HCT116 (cell line): ENCODE results near the gene ZNF177. TPM values are rescaled to one million over a fixed set of nuclear protein-coding genes. Genes with fewer than 3 reads are reported as not detected.

Source experiments
- ATAC-seq: fragments of 200-7000 bp; cut with Tn5 transposase; 2 replicates; pipeline ENCODE4 v1.9.1; 2020; ENCODE audit warnings: mild to moderate bottlenecking, moderate library complexity
- BruUV-seq: library from RNA; stranded (reverse); fragments of 400-500 nt; replicated peaks from 2 replicates; lab custom pipeline; 2021; lab: Mats Ljungman, UMichigan
- CTCF ChIA-PET: fragments of 300-600 bp; sonication (Branson Sonifier 250); formaldehyde crosslinking; loops from one replicate; lab custom pipeline; 2021; ENCODE audit warnings: antibody characterized with exemption; lab: Charles Lee
- POLR2A ChIA-PET: fragments of 300-600, 350-600 bp; sonication (Branson Sonifier 250); formaldehyde crosslinking; loops from one replicate; lab custom pipeline; 2021; ENCODE audit warnings: antibody characterized with exemption; lab: Charles Lee
- RAD21 ChIA-PET, 2 experiments: fragments of 300-600 bp; sonication (Branson Sonifier 250); formaldehyde crosslinking; loops; one replicate each; lab custom pipeline; 2023; ENCODE audit warnings: low total read pairs in 2 of 2; ENCODE audit not compliant: uncharacterized antibody in 2 of 2, unreplicated experiment in 2 of 2, low non-redundant PET in 1 of 2; lab: Charles Lee
- DNase-seq: peaks from one replicate; pipeline ENCODE4 v3.0.0-alpha.2; 2010; ENCODE audit warnings: low read depth, low spot score
- H2AFZ ChIP-seq: fragments of 200-600 bp; shearing (Covaris generic), sonication (generic); 2 replicates; pipeline ENCODE4 v1.6.1; 2017; ENCODE audit warnings: low read depth, mixed run types, mixed read lengths, antibody characterized with exemption, low read length; ENCODE audit not compliant: poor library complexity, severe bottlenecking
- H3K27ac ChIP-seq: 2 replicates; pipeline ENCODE4 v1.5.1; 2012; ENCODE audit warnings: low read depth, low read length
- H3K27me3 ChIP-seq: fragments of 200-600 bp; sonication (generic); 2 replicates; pipeline ENCODE4 v1.6.1; 2016; ENCODE audit warnings: mixed run types, low read length, mixed read lengths; ENCODE audit not compliant: insufficient read depth
- H3K36me3 ChIP-seq, 2 experiments: fragments of 200-500 bp in 1 of 2; fragments of 200-600 bp in 1 of 2; sonication (Bioruptor generic) in 1 of 2; sonication (generic) in 1 of 2; 2 replicates each; pipeline versions ENCODE4 v1.5.1 to v1.6.1; 2014 to 2016; ENCODE audit warnings: low read length in 2 of 2, inconsistent platforms in 1 of 2, mixed read lengths in 1 of 2, mixed run types in 1 of 2; ENCODE audit not compliant: insufficient read depth in 2 of 2, control insufficient read depth in 1 of 2
- H3K4me1 ChIP-seq, 2 experiments: fragments of 200-600 bp in 1 of 2; sonication (generic) in 1 of 2; 2 replicates each; pipeline versions ENCODE4 v1.5.1 to v1.6.1; 2012 to 2017; ENCODE audit warnings: low read length in 2 of 2, inconsistent platforms in 1 of 2, mild to moderate bottlenecking in 1 of 2, mixed read lengths in 1 of 2, mixed run types in 1 of 2, moderate library complexity in 1 of 2; ENCODE audit not compliant: insufficient read depth in 2 of 2, control insufficient read depth in 1 of 2
- H3K4me2 ChIP-seq: fragments of 200-600 bp; sonication (generic); 2 replicates; pipeline ENCODE4 v1.6.1; 2017; ENCODE audit warnings: mixed run types, low read length, mixed read lengths
- H3K4me3 ChIP-seq, 2 experiments: fragments of 200-600 bp in 1 of 2; sonication (generic) in 1 of 2; replicated peaks in 1 of 2; 2 replicates each; pipeline ENCODE4 v1.5.1; 2011 to 2016; ENCODE audit warnings: low read length in 2 of 2, control low read depth in 1 of 2, low read depth in 1 of 2, mild to moderate bottlenecking in 1 of 2, mixed read lengths in 1 of 2, mixed run types in 1 of 2
- H3K79me2 ChIP-seq: fragments of 200-600 bp; sonication (generic); 2 replicates; pipeline ENCODE4 v1.6.1; 2017; ENCODE audit warnings: mild to moderate bottlenecking, mixed run types, low read length, moderate library complexity, mixed read lengths; ENCODE audit not compliant: insufficient read depth
- H3K9ac ChIP-seq: fragments of 200-600 bp; sonication (generic); 2 replicates; pipeline ENCODE4 v1.6.1; 2016; ENCODE audit warnings: low read length, mixed read lengths
- H3K9me2 ChIP-seq: fragments of 200-600 bp; sonication (generic), shearing (Covaris generic); 2 replicates; pipeline ENCODE4 v1.6.1; 2017; ENCODE audit warnings: mixed run types, mild to moderate bottlenecking, moderate library complexity; ENCODE audit not compliant: insufficient read depth
- H3K9me3 ChIP-seq, 2 experiments: fragments of 200-500 bp in 1 of 2; fragments of 200-600 bp in 1 of 2; sonication (Bioruptor generic) in 1 of 2; sonication (generic) in 1 of 2; 2 replicates each; pipeline ENCODE4 v1.6.1; 2014 to 2017; ENCODE audit warnings: low read length in 2 of 2, mixed read lengths in 2 of 2, inconsistent platforms in 1 of 2, low read depth in 1 of 2, mild to moderate bottlenecking in 1 of 2, mixed run types in 1 of 2, moderate library complexity in 1 of 2; ENCODE audit not compliant: control insufficient read depth in 1 of 2, insufficient read depth in 1 of 2
- H4K20me1 ChIP-seq: fragments of 200-600 bp; sonication (generic), shearing (Covaris generic); 2 replicates; pipeline ENCODE4 v1.6.1; 2017; ENCODE audit warnings: mixed run types, mild to moderate bottlenecking, moderate library complexity; ENCODE audit not compliant: insufficient read depth
- CBX3 ChIP-seq: IDR thresholded peaks from 2 replicates; pipeline ENCODE4 v1.6.1; 2012; ENCODE audit warnings: low read depth
- CEBPB ChIP-seq: IDR thresholded peaks from 2 replicates; pipeline ENCODE4 v1.6.1; 2012; ENCODE audit warnings: low read depth
- ELF1 ChIP-seq: IDR thresholded peaks from 2 replicates; pipeline ENCODE4 v1.6.1; 2012; ENCODE audit warnings: low read depth, borderline replicate concordance
- EZH2 ChIP-seq: fragments of 200-600 bp; sonication (generic); IDR thresholded peaks from 2 replicates; pipeline ENCODE4 v1.6.1; 2017; ENCODE audit warnings: antibody characterized with exemption, mixed run types
- FOSL1 ChIP-seq: IDR thresholded peaks from 2 replicates; pipeline ENCODE4 v1.6.1; 2012; ENCODE audit warnings: low read depth
- JUND ChIP-seq: IDR thresholded peaks from 2 replicates; pipeline ENCODE4 v1.6.1; 2012
- POLR2A ChIP-seq: IDR thresholded peaks from 2 replicates; pipeline ENCODE4 v1.7.0; 2011; ENCODE audit warnings: borderline replicate concordance; ENCODE audit not compliant: insufficient read depth, insufficient read length; ENCODE audit errors: extremely low read depth
- POLR2AphosphoS5 ChIP-seq: IDR thresholded peaks from 2 replicates; pipeline ENCODE4 v1.6.1; 2011; ENCODE audit warnings: mild to moderate bottlenecking, low read depth, low read length, moderate library complexity
- RAD21 ChIP-seq: IDR thresholded peaks from 2 replicates; pipeline ENCODE4 v1.6.1; 2012; ENCODE audit warnings: low read depth, mild to moderate bottlenecking
- SP1 ChIP-seq: IDR thresholded peaks from 2 replicates; pipeline ENCODE4 v1.6.1; 2012; ENCODE audit warnings: low read depth
- SRF ChIP-seq: IDR thresholded peaks from 2 replicates; pipeline ENCODE4 v1.6.1; 2012; ENCODE audit warnings: low read depth
- YY1 ChIP-seq: IDR thresholded peaks from 2 replicates; pipeline ENCODE4 v1.6.1; 2011; ENCODE audit warnings: low read length, low read depth, moderate library complexity, mild to moderate bottlenecking; ENCODE audit not compliant: insufficient replicate concordance; ENCODE audit errors: extremely low read depth
- ZBTB33 ChIP-seq: IDR thresholded peaks from 2 replicates; pipeline ENCODE4 v1.6.1; 2011; ENCODE audit warnings: mild to moderate bottlenecking, low read length, moderate library complexity; ENCODE audit not compliant: insufficient replicate concordance; ENCODE audit errors: extremely low read depth
- ZNF274 ChIP-seq: fragments of 200-500 bp; sonication (Bioruptor generic); IDR thresholded peaks from 2 replicates; pipeline ENCODE4 v1.6.1; 2014; ENCODE audit warnings: mild to moderate bottlenecking, low read depth, low read length, inconsistent platforms
- intact Hi-C: fragments of 100-400 bp; cut with micrococcal nuclease; formaldehyde crosslinking; loops from 2 replicates; pipeline ENCODE4 v1.10.0; 2022
- total RNA-seq: library from RNA; stranded (reverse); gene quantifications from one replicate; pipeline ENCODE4 v1.2.1, GENCODE V29; 2021; ENCODE audit not compliant: unreplicated experiment
- TF ChIP-seq, protein P1 (sequence below): IDR thresholded peaks from 2 replicates; pipeline ENCODE4 v1.6.1; 2012; ENCODE audit warnings: low read depth
- TF ChIP-seq, protein P2 (sequence below): IDR thresholded peaks from 2 replicates; pipeline ENCODE4 v1.6.1; 2012

The ZNF177 gene
- total RNA-seq, 1 experiment from 2014 or later = 1.2 TPM

DNA sequence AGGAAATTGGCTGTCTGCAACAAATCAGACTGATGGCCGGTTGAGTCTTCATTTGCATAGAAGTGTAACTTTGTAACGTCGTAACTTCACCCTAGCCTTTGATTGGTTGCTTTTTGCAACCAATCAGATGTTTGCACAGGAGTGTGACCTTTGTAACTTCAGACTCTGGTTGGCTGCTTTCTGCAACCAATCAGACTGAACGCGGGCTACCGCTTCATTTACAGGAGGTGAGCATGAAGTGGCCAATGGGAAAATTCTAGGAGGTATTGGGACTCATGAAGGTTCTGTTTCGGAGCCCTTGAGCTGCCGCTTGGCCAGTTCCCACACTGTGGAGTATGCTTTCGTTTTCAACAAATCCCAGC is 39.3 kb upstream of the ZNF177 start:
- Histone ChIP-seq H3K36me3 (peaks cover 0 to 3% of the 10 kb centered on the region in 2 experiments; a peak in 1 of 4 replicates), H3K4me2 (peak overlapping the region; percentile 92), H3K27ac (peak overlapping the region; percentile 80), H3K9me2 (no peaks in the 10 kb centered on the region), H3K79me2 (peaks cover 10% of the 10 kb centered on the region; the same call in 1 of the 2 replicates), H3K27me3 (no peaks in the 10 kb centered on the region), H4K20me1 (no peaks in the 10 kb centered on the region), H3K4me1 (peaks cover 0 to 16% of the 10 kb centered on the region in 2 experiments; a peak in 2 of 4 replicates), H2AFZ (peak overlapping the region; percentile 97), H3K9me3 (peaks cover 11 to 25% of the 10 kb centered on the region in 2 experiments; a peak in 2 of 4 replicates), H3K9ac (no peak overlapping the region), H3K4me3 (peak overlapping the region; percentile 73 to 80)
- DNase-seq (peak; percentile 6), ATAC-seq (peak; percentile 33)
- RAD21 ChIA-PET = no interaction called here
- POLR2A ChIA-PET = no interaction called here
- BruUV-seq = no TSS peak
- intact Hi-C loops = loop anchor here (10.0 kb wide), 2 partner anchors 261 to 351 kb away; partner anchors contain the start of genes ZNF121 and ZNF562
- TF ChIP-seq POLR2A (no peak), POLR2AphosphoS5 (no peak), YY1 (no peak), FOSL1 (no peak), SRF (no peak), ZBTB33 (no peak), CBX3 (no peak), CEBPB (no peak), EZH2 (no peak), ELF1 (no peak), RAD21 (no peak), SP1 (no peak), ZNF274 (no peak), JUND (no peak)
- TF ChIP-seq, protein P1, sequence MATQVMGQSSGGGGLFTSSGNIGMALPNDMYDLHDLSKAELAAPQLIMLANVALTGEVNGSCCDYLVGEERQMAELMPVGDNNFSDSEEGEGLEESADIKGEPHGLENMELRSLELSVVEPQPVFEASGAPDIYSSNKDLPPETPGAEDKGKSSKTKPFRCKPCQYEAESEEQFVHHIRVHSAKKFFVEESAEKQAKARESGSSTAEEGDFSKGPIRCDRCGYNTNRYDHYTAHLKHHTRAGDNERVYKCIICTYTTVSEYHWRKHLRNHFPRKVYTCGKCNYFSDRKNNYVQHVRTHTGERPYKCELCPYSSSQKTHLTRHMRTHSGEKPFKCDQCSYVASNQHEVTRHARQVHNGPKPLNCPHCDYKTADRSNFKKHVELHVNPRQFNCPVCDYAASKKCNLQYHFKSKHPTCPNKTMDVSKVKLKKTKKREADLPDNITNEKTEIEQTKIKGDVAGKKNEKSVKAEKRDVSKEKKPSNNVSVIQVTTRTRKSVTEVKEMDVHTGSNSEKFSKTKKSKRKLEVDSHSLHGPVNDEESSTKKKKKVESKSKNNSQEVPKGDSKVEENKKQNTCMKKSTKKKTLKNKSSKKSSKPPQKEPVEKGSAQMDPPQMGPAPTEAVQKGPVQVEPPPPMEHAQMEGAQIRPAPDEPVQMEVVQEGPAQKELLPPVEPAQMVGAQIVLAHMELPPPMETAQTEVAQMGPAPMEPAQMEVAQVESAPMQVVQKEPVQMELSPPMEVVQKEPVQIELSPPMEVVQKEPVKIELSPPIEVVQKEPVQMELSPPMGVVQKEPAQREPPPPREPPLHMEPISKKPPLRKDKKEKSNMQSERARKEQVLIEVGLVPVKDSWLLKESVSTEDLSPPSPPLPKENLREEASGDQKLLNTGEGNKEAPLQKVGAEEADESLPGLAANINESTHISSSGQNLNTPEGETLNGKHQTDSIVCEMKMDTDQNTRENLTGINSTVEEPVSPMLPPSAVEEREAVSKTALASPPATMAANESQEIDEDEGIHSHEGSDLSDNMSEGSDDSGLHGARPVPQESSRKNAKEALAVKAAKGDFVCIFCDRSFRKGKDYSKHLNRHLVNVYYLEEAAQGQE = no peak
- TF ChIP-seq, protein P2, sequence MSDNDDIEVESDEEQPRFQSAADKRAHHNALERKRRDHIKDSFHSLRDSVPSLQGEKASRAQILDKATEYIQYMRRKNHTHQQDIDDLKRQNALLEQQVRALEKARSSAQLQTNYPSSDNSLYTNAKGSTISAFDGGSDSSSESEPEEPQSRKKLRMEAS = no peak
- CTCF ChIA-PET = interaction anchor here (0.8 to 1.1 kb wide), 2 partner anchors 11 to 14 kb away, joined by 3 to 4 read pairs; partner anchors contain the start of gene ZNF699
